HG03103 (cell line): Measurements from ENCODE around the gene BCL2L15.
"Not testable (repeated sequence)": the region's sequence is repeated elsewhere in the genome, so short reads cannot be mapped to it uniquely, and the experiment has no call there.

Source experiments
- ATAC-seq: cut with Tn5 transposase; IDR thresholded peaks from one replicate; pipeline ENCODE4 v1.9.1; 2021; ENCODE audit warnings: low read depth; ENCODE audit not compliant: unreplicated experiment

The BCL2L15 gene

DNA sequence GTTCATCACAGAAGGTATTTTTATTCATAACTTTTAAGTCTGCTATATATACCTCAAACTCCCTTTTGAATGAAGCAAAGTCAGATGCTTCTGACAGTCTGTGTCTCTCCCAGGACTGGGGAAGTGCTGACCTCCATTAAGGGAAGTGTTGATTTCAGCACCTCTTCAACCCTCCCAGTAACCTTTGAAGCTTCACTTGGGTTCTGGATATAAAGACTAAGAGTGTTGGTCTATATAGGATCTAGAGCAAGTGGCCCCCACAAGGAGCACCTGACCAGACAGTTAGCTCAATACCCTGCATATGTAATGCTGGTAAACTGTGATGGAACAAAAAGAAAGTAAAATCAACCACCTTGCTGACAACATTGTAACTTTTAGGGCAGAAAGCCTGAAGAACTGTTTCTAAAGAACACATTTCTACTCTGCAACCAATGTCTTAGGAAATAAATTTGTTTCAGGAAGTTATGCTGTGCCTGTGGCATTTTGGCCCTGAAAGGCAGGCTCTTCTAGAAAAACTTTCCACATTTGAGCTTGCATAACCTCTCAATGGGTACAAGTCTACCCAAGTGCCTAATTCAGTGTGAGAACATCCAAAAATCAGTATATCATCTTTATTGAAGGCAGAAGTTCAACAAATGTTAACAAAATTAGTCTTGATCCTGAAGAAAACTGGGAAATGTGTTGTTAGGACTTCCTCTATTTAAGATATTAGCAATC is 15.0 kb downstream of the BCL2L15 start:
- no peak for ATAC-seq

DNA sequence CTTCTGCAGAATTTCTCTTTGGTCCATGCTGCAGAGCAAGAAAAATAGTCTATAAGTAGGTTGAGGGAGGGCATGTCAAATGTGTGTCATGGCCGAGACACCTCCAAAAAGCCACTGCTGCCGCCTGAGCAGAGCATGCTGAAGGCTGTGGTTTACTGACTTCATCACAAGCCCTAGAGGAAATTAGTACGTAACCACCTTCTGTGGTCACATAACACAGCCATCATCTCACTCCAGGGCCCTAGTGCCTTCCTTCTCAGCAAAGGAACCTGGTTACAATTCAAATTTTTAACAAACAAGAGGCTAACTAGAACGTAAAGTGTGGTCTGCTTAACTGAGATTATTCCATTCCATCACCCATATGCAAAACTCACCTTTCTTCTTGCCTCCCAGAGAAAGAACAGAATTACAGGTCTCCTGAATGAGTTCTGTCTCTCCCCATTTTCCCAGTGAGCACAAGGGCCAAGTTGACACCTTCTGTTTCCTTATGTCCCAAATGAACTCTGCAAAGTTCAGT is 15.7 kb downstream of the BCL2L15 start, which contains the start of gene PTPN22:
Gene PTPN22, minus strand, starts transcription at position 116 of the 517 bp plus-strand sequence.
- ATAC-seq, result peak; percentile 92

DNA sequence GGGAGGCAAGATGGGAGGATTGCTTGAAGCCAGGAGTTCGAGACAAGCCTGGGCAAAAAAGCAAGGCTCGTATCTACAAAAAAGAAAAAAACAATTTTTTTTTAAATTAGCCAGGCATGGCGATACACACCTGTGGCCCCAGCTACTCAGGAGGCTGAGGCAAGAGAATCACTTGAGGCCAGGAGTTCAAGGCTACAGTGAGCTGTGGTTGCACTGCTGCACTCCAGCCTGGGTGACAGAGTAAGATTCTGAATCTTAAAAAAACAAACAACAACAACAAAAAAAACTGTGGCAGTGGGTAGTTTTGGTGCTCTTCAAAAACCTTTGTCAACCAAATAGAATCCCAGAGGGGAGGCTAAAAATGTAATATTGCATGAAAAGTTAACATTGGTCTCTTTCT is 16.6 kb downstream of the BCL2L15 start:
- no peak for ATAC-seq

DNA sequence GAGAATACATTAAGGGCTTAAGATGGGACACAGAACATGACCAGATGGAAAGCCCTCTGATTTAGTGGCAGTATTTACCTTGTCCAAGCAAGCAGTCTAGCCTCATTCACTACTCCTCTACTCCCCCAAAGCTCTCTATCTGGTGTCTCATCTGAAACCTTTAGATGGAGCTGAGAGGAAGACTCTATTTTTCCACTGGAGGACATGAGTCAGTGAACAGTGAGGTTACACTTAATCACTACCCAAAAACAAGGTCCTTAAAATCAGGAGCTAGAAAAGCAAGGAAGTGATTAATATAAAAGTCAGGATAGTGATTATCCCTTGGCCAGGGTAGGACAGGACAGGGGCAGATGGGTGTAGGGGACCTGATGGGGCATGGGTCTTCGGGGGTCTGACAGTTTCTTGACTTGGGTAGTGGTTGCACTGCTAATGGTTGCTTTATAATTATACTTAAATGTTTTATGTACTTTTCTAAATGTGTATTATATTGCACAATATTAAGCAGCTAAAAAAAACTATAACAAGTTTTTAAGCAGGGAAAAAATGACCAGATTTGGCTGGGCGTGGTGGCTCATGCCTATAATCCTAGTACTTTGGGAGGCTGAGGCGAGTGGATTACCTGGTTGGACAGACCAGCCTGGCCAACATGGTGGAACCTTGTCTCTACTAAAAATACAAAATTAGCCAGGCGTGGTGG is 18.8 kb downstream of the BCL2L15 start:
- no peak for ATAC-seq

DNA sequence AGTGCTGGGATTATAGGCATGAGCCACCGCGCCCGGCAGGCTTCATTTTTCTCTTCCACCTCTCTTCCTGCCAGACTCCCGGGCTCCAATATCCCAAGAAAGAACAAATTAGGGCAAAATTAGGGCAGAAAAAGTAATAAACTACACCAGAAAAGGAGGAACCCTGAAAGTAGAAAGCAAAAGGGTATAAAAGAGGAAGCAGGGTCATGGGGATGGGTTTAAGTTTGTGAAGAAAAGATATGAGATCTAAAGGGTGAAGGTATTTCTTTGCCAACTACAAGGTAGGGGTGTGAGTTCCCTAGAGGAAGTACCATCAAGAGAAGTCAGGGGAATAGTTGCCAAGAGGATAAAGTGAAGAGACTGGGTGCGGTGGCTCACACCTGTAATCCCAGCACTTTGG is 25.7 kb downstream of the BCL2L15 start:
- no peak for ATAC-seq

DNA sequence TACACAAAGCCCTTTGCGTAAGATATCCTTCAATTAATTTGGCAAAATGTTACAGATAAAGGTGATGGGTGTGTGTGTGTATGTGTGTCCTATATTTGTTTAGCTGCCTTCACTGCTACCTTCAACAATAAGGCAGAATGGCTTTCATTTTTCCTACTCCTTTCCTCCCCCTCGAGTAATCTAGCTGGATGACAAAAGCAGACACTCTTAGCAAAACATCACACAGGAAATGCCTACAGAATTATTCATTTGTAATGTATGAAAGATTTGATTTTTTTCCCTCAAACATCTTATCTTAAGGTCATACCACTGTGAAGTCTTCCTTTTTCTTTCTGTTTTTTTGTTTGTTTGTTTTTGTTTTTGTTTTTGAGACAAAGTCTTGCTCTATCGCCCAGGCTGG is 26.5 kb downstream of the BCL2L15 start:
- ATAC-seq, result no peak

DNA sequence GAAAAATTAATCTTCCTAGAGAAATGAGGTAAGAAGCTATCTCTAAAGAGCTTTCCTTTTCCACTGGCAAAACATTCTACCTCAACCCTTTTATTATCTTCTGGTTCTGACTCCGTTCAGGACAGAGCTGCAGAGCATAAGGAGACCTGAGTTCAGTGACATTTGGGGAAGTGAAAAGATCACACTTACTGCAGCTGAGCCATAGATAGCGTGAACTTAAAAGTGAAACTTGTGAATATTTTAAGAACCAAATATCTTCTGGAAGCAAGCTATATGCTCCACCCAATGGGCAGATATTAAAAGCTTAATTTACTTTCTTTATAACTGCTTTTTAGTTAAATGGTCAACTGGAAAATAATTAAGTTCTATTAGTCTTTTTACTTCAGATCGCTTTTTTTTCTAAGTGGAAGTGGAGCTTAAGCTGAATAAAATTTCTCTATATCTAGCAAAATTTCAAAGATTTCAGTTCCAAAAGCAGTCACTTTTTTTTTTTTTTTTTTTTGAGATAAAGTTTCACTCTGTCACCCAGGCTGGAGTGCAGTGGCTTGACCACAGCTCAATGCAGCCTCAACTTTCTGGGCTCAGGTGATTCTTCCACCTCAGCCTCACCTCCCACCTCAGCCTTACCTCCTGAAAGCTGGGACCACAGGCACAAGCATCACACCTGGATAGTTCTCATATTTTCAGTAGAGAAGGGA is 27.8 kb downstream of the BCL2L15 start:
- ATAC-seq, result peak; percentile 89

DNA sequence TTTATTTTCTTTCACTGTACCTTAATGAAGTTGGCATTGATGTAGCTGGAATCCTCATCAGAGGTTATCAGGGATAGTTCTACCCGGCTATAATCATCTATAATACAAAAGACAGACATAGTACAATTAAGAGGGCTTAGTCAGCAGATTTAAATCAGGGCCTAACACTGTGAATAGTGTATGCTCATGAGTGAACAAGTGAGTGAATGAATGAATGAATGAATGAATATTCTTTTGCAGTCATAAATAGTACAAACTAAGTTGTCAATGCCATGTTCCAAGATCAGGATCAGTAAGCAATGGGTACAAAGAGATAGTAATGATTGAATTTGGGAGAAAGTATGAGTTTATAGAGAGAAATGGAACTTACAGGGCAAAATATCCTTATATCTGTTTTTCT is 28.4 kb downstream of the BCL2L15 start:
- no peak for ATAC-seq

DNA sequence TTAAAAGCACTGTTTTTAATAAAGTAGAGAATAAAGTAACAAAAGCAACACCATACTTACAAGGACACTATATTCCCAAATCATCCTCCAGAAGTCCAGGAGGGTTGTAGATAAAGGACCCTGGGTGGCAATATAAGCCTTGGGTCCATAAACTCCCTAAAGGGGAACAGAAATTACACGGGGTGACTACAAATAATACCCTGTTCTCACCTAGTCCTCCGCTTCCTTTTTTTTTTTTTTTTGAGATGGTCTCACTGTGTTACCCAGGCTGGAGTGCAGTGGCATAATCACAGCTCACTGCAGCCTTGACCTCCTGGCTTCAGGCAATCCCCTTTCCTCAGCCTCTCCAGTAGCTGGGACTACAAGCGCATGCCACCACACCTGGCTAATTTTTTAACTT is 29.0 kb downstream of the BCL2L15 start:
- ATAC-seq, result no peak

DNA sequence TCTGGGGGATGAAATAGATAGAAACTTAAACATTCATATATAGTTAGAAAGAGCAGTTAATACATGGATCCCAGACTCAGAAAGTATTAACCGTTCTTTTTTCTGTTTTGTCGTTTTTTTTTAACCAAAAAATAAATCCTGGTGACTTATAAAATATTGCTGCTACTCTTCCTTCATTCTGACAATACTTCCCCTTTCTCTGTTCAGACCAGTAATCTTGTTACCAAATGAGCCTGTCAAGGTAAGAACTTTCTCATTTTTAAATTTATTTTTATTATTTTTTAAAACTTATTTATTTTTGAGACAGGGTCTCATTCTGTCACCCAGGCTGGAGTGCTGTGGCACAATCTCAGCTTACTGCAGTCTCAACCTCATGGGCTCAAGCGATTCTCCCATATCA is 29.6 kb downstream of the BCL2L15 start:
- no peak for ATAC-seq

DNA sequence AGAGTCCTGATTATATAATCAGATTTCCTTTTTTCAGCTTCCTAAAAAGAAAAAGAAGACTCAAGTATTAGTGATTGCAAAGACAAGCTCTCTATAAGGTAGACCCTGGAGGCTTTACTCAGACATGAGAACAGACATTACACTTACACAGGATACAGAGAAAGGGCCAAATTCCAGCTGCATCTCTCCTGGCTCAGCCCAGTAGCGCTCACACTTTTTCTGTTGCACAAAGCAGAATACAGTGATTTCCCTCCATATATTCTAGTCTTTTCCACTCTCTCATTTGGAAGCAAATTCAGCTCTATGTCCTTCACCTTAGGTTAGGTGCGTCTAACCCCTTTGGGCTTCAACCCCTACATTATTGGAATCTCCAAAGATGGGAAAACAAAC is 31.0 kb downstream of the BCL2L15 start:
- no peak for ATAC-seq

DNA sequence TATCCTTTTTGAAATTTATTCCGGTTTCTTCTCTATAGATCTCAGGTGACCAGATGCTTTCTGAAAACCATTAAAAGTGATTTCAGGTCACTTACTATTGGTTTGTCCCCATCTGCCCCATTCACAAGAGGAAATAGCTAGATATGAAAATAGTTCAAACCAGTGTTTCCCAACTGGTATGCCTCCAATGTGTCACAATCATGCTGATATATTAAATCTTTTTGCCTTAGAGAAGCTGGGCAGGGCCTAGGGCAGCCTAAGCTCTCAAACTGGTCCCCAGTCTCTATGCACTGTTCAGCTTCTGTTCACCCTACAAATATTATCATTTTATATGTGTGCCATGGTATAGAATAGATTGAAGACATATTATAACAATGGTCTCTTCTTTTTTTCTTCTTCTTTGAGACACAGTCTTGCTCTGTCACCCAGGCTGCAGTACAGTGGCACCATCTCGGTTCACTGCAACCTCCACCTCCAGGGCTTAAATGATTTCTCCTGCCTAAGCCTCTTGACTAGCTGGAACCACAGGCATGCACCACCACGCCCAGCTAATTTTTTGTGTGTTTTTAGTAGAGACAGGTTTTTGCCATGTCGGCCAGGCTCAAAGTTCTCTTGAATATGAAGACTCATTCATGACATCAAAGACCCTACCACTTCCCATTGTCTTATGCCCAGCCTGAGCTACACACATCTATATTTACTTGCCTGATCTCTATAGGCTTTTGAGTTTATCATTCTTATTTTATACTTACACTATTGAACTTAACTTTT is 31.6 kb downstream of the BCL2L15 start:
- no peak for ATAC-seq

DNA sequence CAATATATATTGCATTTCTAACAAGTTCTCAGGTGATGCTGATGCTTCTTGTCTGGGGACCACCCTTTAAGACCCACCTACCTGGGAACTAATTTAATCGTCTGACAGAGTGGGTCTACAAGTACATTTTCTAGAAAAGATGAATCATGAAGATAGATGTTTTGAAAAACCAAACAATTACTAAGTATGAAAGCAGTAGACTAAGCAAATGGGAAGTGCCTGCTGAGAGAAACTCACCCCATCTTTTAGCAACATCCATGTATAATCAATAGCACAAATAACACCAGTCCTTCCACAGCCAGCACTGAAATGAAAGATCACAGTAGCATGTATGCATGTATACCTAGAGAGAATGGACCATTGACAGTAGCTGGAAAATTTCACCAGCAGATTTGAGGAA is 33.1 kb downstream of the BCL2L15 start:
- no peak for ATAC-seq

DNA sequence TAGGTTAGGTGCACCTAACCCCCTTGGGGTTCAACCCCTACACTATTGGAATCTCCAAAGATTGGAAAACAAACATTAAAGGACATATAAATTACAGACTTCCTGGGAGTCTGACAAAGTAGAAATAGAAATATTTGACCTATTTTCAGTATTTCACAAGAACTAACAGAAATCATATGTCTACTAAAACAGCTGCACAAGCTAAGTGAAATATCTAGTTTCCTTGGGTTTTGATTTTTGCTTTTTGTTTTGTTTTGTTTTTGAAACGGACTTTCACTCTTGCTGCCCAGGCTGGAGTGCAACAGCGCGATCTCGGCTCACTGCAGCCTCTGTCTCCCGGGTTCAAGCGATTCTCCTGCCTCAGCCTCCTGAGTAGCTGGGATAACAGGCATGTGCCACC is 34.7 kb downstream of the BCL2L15 start:
- not testable (repeated sequence) for ATAC-seq

DNA sequence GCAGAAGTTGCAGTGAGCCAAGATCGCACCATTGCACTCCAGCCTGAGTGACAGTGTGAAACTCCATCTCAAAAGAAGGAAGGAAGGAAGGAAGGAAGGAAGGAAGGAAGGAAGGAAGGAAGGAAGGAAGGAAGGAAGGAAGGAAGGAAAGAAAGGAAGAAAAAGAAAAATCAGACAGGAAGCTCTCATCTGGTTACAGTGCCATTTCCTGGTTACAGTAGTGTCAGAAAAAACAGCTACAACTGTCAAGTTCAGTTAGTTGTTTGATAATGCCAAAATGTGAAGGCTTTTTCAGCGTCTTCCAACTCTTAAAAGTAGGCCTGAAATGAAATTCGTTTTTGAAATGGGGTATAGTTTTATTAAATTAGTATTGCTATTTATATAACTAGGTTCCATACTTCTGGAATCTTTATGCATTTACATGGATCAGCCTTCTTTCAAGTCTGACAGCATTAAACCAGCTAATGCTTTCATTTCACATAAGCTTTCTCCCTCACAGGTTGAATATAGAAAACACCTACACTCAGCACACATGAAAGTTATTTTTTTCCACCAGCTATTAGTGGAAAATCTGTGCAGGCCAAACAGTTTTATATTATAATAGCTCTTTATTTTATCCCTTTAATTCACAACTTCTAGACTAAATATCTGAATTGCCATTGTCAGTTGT is 37.1 kb downstream of the BCL2L15 start:
- no peak for ATAC-seq

DNA sequence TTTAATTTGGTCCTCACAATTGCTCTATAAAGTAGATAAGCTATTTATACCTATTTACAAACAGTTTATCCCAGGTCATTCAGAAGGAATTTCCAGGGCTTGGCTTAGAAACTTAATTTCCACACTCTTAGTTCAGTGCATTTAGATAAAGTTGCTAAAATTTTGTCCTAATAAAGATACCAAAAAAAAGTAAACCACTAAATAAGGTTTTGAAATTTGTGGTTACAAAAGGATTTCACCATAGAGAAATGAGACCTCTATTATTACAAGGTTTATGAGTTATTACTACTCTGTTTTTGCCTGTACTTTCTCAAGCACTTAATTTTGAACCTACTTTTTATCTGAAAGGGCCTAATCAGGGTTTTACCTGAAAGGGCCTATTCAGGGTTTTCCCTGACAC is 38.3 kb downstream of the BCL2L15 start:
- ATAC-seq, result no peak

DNA sequence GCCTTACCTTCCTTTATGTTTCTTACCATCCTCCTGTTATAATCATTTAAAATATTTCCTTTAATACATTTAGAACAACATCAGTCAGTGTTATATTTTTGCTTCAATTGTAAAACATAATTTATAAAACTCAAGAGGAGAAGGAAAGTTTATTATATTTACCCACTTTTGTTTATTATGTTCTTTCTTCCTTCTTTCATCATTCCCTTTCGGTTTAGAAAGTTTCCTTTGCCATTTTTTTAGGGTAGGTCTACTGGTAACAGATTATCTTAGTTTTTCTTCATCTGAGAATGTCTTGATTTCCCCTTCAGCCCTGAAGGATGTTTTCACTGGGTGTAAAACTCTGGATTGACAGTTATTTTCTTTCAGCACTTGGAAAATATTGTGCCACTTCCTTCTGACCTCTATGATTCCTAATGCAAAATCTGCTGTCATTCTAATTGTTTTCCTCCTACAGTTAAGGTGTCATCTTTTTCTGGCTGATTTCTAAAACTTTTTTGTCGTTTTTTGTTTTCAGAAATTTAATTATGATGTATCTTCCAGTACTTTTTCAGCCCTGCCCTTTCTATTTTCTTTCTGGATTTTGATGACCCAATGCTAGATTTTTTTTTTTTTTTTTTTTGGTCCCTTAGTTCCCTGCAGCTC is 40.9 kb downstream of the BCL2L15 start:
- ATAC-seq, result no peak

DNA sequence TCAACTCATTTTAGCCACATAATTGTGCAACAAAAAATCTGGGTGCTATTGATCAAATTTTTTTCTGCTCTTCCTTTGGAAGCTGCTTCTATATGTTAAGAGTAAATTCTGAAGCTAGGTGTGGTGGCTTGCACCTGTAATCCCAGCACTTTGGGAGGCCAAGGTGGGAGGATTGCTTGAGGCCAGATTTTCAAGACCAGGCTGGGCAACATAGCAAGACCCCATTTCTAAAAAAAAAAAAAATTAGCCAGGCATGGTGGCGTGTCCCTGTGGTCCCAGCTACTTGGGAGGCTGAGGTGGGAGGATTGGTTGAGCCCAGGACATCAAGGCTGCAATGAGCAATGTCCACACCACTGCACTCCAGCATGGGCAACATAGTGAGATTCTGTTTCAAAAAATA is 50.8 kb downstream of the BCL2L15 start:
- no peak for ATAC-seq

DNA sequence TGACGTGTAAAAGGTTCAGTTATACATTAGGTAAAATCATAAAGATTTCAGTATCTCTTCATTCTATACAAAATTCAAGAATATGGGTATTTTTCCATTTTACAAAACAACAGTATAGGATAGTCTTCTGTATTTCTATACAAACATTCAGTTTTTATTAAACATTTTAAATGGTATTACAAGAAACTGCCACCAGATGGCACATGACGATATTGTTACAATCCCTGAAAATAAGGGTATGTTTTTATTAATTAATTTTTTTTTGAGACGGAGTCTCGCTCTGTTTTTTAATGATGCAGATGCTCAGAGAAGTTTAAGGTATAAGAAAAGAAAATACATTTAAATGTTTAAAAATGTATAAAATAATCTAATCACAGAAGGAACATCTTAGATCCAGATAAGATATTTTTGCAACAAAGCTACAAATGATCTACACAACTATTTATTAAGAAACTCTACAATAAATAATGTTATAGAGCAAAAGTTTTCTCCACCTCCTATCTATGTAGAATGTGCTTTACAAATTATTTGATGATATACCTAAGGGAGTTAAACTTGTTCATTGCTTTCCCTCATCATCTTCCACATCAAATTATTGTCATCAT is 51.6 kb downstream of the BCL2L15 start:
- ATAC-seq, result no peak
